SK-N-SH treated with all-trans-retinoic acid at 6 μM for 48 hours (cell line): ENCODE results near the gene UGT1A9.
"Not testable (repeated sequence)": the region's sequence is repeated elsewhere in the genome, so short reads cannot be mapped to it uniquely, and the experiment has no call there.

Source experiments
- ARNTL ChIP-seq: fragments of 450-650 bp; formaldehyde crosslinking; IDR thresholded peaks from 2 replicates; pipeline ENCODE4 v1.5.0; 2020; ENCODE audit warnings: low read depth, mild to moderate bottlenecking, moderate library complexity, borderline replicate concordance
- CREB5 ChIP-seq: fragments of 250-450 bp; sonication (Bioruptor Pico); IDR thresholded peaks from 2 replicates; pipeline ENCODE4 v1.5.1; 2020; ENCODE audit warnings: low read depth, mild to moderate bottlenecking, moderate library complexity
- CSDC2 ChIP-seq: fragments of 250-450 bp; sonication (Bioruptor Pico); IDR thresholded peaks from 2 replicates; pipeline ENCODE4 v1.5.0; 2020; ENCODE audit warnings: mild to moderate bottlenecking, moderate library complexity
- ESRRG ChIP-seq: fragments of 250-450 bp; sonication (Bioruptor Pico); IDR thresholded peaks from 2 replicates; pipeline ENCODE4 v1.6.1; 2021; ENCODE audit warnings: mild to moderate bottlenecking
- GLIS3 ChIP-seq: fragments of 250-450 bp; sonication (Bioruptor Pico); IDR thresholded peaks from 2 replicates; pipeline ENCODE4 v1.5.0; 2020; ENCODE audit warnings: mild to moderate bottlenecking, moderate library complexity
- PATZ1 ChIP-seq: fragments of 250-450 bp; sonication (Bioruptor Pico); IDR thresholded peaks from 2 replicates; pipeline ENCODE4 v1.8.0; 2020; ENCODE audit warnings: mild to moderate bottlenecking, moderate library complexity, borderline replicate concordance
- PPARA ChIP-seq: fragments of 250-450 bp; sonication (Bioruptor Pico); IDR thresholded peaks from 2 replicates; pipeline ENCODE4 v1.5.0; 2020; ENCODE audit warnings: mild to moderate bottlenecking, borderline replicate concordance
- RARB ChIP-seq: fragments of 250-450 bp; sonication (Bioruptor Pico); IDR thresholded peaks from 2 replicates; pipeline ENCODE4 v1.8.0; 2021; ENCODE audit warnings: mild to moderate bottlenecking, moderate library complexity
- TOX ChIP-seq: fragments of 250-450 bp; sonication (Bioruptor Pico); IDR thresholded peaks from 2 replicates; pipeline ENCODE4 v1.8.0; 2021; ENCODE audit warnings: mild to moderate bottlenecking, moderate library complexity, borderline replicate concordance
- ZFP3 ChIP-seq: fragments of 250-450 bp; sonication (Bioruptor Pico); IDR thresholded peaks from 2 replicates; pipeline ENCODE4 v1.5.0; 2020; ENCODE audit warnings: mild to moderate bottlenecking, moderate library complexity
- ZFP30 ChIP-seq: fragments of 450-650 bp; formaldehyde crosslinking; IDR thresholded peaks from 2 replicates; pipeline ENCODE4 v1.5.0; 2022; ENCODE audit warnings: mild to moderate bottlenecking, moderate library complexity
- ZNF565 ChIP-seq: fragments of 450-650 bp; formaldehyde crosslinking; conservative IDR thresholded peaks from 2 replicates; pipeline ENCODE4 v1.5.0; 2020; ENCODE audit warnings: low read depth, mild to moderate bottlenecking, moderate library complexity

- not testable (repeated sequence) for TF ChIP-seq PATZ1; ZNF565; RARB (CRISPR knock-in tag); PPARA (CRISPR knock-in tag); ESRRG; ZFP3 (CRISPR knock-in tag); ZFP30 (CRISPR knock-in tag); TOX; CSDC2 (CRISPR knock-in tag); ARNTL (CRISPR knock-in tag); GLIS3 (CRISPR knock-in tag); CREB5 (CRISPR knock-in tag)
Observed at GRCh38 chr2:233655943-233656342, 15.8 kb upstream of the UGT1A9 start.
